ENCODE results near the gene GFRAL. TPM values are rescaled to one million over a fixed set of nuclear protein-coding genes. Genes with fewer than 3 reads are reported as not detected.
A peak's percentile ranks its signal among the peaks of the same experiment; 100 is the strongest.
"Not testable (repeated sequence)": the region's sequence is repeated elsewhere in the genome, so short reads cannot be mapped to it uniquely, and the experiment has no call there.

Gene GFRAL
- total RNA-seq, 1 donor from 2014 or later = not detected

GRCh38 chr6:55290736-55291135 is 36.5 kb upstream of the GFRAL start:
- H3K27ac Mint-ChIP-seq (ENCODE audit: unreplicated experiment) = no peak overlapping the region
- no peaks in the 10 kb centered on the region for H3K9me3 Mint-ChIP-seq (ENCODE audit: low read depth)
- TF ChIP-seq CTCF (IDR thresholded peaks at IDR 0.05) = no peak

DNA sequence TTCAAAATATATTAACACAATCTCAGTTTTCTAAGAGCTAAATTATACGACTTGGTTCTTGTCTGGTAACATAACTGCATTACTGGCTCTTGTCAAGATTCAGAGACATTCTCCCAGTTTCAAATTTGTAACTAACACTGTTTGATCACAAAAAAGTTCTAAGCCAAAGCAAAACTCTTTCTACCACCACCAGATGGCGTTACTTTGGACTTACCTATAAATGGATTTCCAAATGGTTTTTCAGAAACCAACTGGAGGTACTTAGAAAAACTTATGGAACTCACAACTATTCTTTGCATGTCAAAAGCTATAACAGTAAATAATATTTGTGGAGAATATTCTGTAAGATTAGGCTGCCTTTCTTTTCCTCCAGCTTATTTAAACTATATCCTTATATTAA is 34.2 kb upstream of the GFRAL start:
- H3K36me3 Mint-ChIP-seq (ENCODE audit: low read depth) = no peaks in the 10 kb centered on the region
- peak; percentile 60 for TF ChIP-seq CTCF (IDR thresholded peaks at IDR 0.05)
- H3K27ac Mint-ChIP-seq (ENCODE audit: unreplicated experiment) = no peak overlapping the region
- no peaks in the 10 kb centered on the region for H3K4me1 Mint-ChIP-seq (ENCODE audit: low read depth)
- no peak for DNase-seq (ENCODE audit: low spot score)
- no peak overlapping the region for H3K4me3 Mint-ChIP-seq (ENCODE audit: unreplicated experiment)
- peaks cover 5% of the 10 kb centered on the region for H3K27me3 Mint-ChIP-seq (ENCODE audit: low read depth)
- no peaks in the 10 kb centered on the region for H3K9me3 Mint-ChIP-seq (ENCODE audit: low read depth)

More at GRCh38 chr6:55290736-55291135, 36.5 kb upstream of the GFRAL start:
- H3K4me1 Mint-ChIP-seq (ENCODE audit: low read depth) = no peaks in the 10 kb centered on the region
- no peak for DNase-seq (ENCODE audit: low spot score)
- no peaks in the 10 kb centered on the region for H3K36me3 Mint-ChIP-seq (ENCODE audit: low read depth)
- no peak overlapping the region for H3K4me3 Mint-ChIP-seq (ENCODE audit: unreplicated experiment)
- peaks cover 6% of the 10 kb centered on the region for H3K27me3 Mint-ChIP-seq (ENCODE audit: low read depth)

DNA sequence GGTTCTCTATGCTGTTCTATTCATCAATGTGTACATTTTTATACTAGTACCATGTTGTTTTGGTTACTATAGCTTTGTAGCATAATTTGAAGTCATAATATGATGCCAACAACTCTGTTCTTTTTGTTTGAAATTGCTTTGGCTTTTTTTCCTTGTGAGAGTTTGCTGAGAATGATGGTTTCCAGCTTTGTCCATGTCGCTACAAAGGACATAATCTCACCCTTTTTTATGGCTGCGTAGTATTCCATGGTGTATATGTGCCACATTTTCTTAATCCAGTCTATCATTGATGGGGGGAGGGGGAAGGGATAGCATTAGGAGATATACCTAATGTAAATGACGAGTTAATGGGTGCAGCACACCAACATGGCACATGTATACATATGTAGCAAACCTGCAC is 30.1 kb upstream of the GFRAL start:
- not testable (repeated sequence) for H3K9me3 Mint-ChIP-seq (ENCODE audit: low read depth); H3K27me3 Mint-ChIP-seq (ENCODE audit: low read depth); H3K36me3 Mint-ChIP-seq (ENCODE audit: low read depth); DNase-seq (ENCODE audit: low spot score); H3K27ac Mint-ChIP-seq (ENCODE audit: unreplicated experiment); H3K4me1 Mint-ChIP-seq (ENCODE audit: low read depth); H3K4me3 Mint-ChIP-seq (ENCODE audit: unreplicated experiment)

DNA sequence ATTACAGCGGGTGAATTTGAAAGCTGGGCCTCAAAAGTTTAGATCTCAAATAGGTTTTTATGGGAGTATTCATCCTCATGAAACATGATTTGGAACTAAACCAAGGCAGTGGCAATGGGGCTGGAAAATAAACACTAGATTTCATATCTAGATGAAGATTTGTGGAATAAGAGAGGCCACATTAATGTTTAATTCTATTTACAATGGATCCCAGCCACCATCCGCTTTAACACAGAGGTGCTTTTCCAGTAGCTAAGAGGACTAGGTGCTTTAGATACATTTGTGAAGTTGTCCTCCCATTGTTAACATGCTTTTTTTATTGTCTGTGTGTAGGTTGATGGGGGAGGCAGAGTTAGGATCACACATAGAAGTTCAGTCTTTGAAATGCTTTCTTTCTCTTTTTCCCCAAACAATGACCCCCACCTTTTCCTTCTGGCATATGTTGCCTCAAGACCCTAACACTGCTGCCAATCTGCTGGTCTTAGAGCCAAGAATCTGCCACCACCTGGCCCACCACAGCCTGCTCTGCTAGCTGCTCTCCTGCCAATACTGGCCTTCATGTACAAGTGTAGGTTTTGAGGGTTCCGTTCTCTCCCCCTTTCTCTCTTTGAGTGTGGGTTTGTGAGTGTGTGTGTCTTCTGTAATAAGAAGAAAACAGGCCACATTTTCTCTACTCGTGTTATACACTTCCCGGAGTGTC is 27.8 kb upstream of the GFRAL start:
- no peak for DNase-seq (ENCODE audit: low spot score)
- Mint-ChIP-seq H3K27ac (ENCODE audit: unreplicated experiment) (no peak overlapping the region), H3K4me1 (ENCODE audit: low read depth) (no peaks in the 10 kb centered on the region), H3K36me3 (ENCODE audit: low read depth) (no peaks in the 10 kb centered on the region), H3K9me3 (ENCODE audit: low read depth) (no peaks in the 10 kb centered on the region), H3K4me3 (ENCODE audit: unreplicated experiment) (no peak overlapping the region), H3K27me3 (ENCODE audit: low read depth) (peaks cover 9% of the 10 kb centered on the region)
- no peak for TF ChIP-seq CTCF (IDR thresholded peaks at IDR 0.05)

DNA sequence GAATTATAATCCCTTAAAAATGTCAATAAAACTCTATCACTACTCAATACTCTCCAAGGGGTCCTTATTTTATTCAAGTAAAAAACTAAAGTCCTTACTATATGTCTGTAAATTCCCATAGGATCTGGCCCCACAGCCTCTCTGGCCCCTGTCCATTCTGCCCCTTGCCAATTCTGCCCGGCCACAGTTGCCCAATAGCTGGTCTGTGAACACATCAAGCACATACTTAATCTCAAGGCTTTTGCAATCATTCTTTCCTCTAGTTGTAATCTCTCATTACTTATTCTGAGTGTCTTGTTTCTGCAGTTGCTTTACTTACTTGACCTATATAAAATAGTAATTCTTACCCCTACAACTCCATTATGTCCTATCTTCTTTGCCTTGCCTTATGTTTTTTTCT is 22.5 kb upstream of the GFRAL start:
- Mint-ChIP-seq H3K27ac (ENCODE audit: unreplicated experiment) (no peak overlapping the region), H3K9me3 (ENCODE audit: low read depth) (peaks cover 6% of the 10 kb centered on the region), H3K36me3 (ENCODE audit: low read depth) (no peaks in the 10 kb centered on the region), H3K4me1 (ENCODE audit: low read depth) (no peaks in the 10 kb centered on the region), H3K27me3 (ENCODE audit: low read depth) (peaks cover 14% of the 10 kb centered on the region), H3K4me3 (ENCODE audit: unreplicated experiment) (no peak overlapping the region)
- TF ChIP-seq CTCF (IDR thresholded peaks at IDR 0.05) = no peak
- DNase-seq (ENCODE audit: low spot score) = no peak

Measured in chondrocyte (in vitro differentiated cells).